Endothelial cell of umbilical vein (primary cell): ENCODE data around the gene WNT7B.

Source experiments
- CTCF ChIP-seq, 2 donors: IDR thresholded peaks; 1 replicate in 1 of 2; 2 replicates in 1 of 2; pipeline ENCODE4 v1.5.1; 2011; ENCODE audit warnings: low read length in 2 of 2, mild to moderate bottlenecking in 2 of 2, moderate library complexity in 2 of 2, control low read depth in 1 of 2, inconsistent platforms in 1 of 2, low read depth in 1 of 2; ENCODE audit not compliant: insufficient read depth in 1 of 2; ENCODE audit errors: extremely low read depth in 1 of 2
- FOS ChIP-seq: IDR thresholded peaks from 2 replicates; pipeline ENCODE4 v1.6.1; 2011; ENCODE audit warnings: mild to moderate bottlenecking, low read length, moderate library complexity, borderline replicate concordance; ENCODE audit not compliant: insufficient read depth
- MAX ChIP-seq: IDR thresholded peaks from 2 replicates; pipeline ENCODE4 v1.6.1; 2011; ENCODE audit not compliant: insufficient read depth, insufficient read length

GRCh38 chr22:45971408-45972028, 5.4 kb downstream of the WNT7B start:
- TF ChIP-seq CTCF (IDR thresholded peaks at IDR 0.05; ENCODE audit: extremely low read depth in 1 of 2, insufficient read depth in 1 of 2, low read depth in 1 of 2, low read length in 2 of 2) (no peak), FOS (no peak), MAX (no peak)
